Fibroblast of mammary gland (primary cell): Measurements from ENCODE around the gene PPP1R13L.

Experiments
- DNase-seq: peaks from one replicate; pipeline ENCODE4 v3.0.0-alpha.2; 2010; ENCODE audit warnings: low read depth
- H3K4me3 ChIP-seq: 2 replicates; pipeline ENCODE4 v1.5.1; 2011; ENCODE audit warnings: low read depth, mild to moderate bottlenecking, low read length, moderate library complexity; ENCODE audit not compliant: control insufficient read depth
- CTCF ChIP-seq: conservative IDR thresholded peaks from 2 replicates; pipeline ENCODE4 v1.5.1; 2011; ENCODE audit warnings: low read depth, low read length, inconsistent platforms; ENCODE audit not compliant: control insufficient read depth, insufficient read depth

The PPP1R13L gene

GRCh38 chr19:45401815-45402214 is 3.1 kb downstream of the PPP1R13L start:
- no peak overlapping the region for H3K4me3 ChIP-seq
- DNase-seq, result no peak
- no peak for TF ChIP-seq CTCF

- TF ChIP-seq CTCF, result no peak
- no peak for DNase-seq
- H3K4me3 ChIP-seq, result no peak overlapping the region
Observed at GRCh38 chr19:45400192-45400591, 4.7 kb downstream of the PPP1R13L start.

- no peak for TF ChIP-seq CTCF
- no peak overlapping the region for H3K4me3 ChIP-seq
Observed at GRCh38 chr19:45395821-45396617, 8.8 kb downstream of the PPP1R13L start.

GRCh38 chr19:45391871-45392665 is 12.8 kb downstream of the PPP1R13L start:
- H3K4me3 ChIP-seq, result no peak overlapping the region
- DNase-seq, result no peak
- no peak for TF ChIP-seq CTCF

More at GRCh38 chr19:45395821-45396617, 8.8 kb downstream of the PPP1R13L start:
- DNase-seq, result no peak

GRCh38 chr19:45391346-45391745 is 13.5 kb downstream of the PPP1R13L start:
- DNase-seq, result peak; percentile 29
- no peak overlapping the region for H3K4me3 ChIP-seq

More at GRCh38 chr19:45391346-45391745, 13.5 kb downstream of the PPP1R13L start:
- no peak for TF ChIP-seq CTCF
